Activated CD8-positive, alpha-beta T cell treated with anti-CD3 and anti-CD28 coated beads, Interleukin-2, amount 10 ng/mL, durations not matched to agents 7 days and 5 days (primary cell): ENCODE data around the gene CCNL2. TPM values are rescaled to one million over a fixed set of nuclear protein-coding genes. Genes with fewer than 3 reads are reported as not detected.
"Not testable (repeated sequence)": the region's sequence is repeated elsewhere in the genome, so short reads cannot be mapped to it uniquely, and the experiment has no call there.

ENCODE experiments used
- ATAC-seq: fragments of 150-1000 bp; cut with Tn5 transposase; one replicate; pipeline ENCODE4 v1.10.0; 2021; ENCODE audit warnings: moderate library complexity
- CTCF ChIA-PET: fragments of 350-600 bp; sonication (Branson Sonifier 250); formaldehyde crosslinking; loops from one replicate; lab custom pipeline; 2021; ENCODE audit warnings: antibody characterized with exemption; lab: Charles Lee
- POLR2A ChIA-PET: fragments of 350-600 bp; sonication (Branson Sonifier 250); formaldehyde crosslinking; loops from one replicate; lab custom pipeline; 2021; ENCODE audit warnings: antibody characterized with exemption; lab: Charles Lee
- DNase-seq: peaks from one replicate; pipeline ENCODE4 v3.0.0-alpha.2; 2020
- H3K27ac Mint-ChIP-seq: one replicate; pipeline ENCODE4 v1.8.0; 2021; ENCODE audit warnings: mild to moderate bottlenecking, mixed read lengths
- H3K27me3 Mint-ChIP-seq: one replicate; pipeline ENCODE4 v1.8.0; 2021; ENCODE audit warnings: low read depth, mixed read lengths
- H3K36me3 Mint-ChIP-seq: one replicate; pipeline ENCODE4 v1.8.0; 2021; ENCODE audit warnings: low read depth, mixed read lengths
- H3K4me1 Mint-ChIP-seq: one replicate; pipeline ENCODE4 v1.8.0; 2021; ENCODE audit warnings: low read depth, mixed read lengths
- H3K4me3 Mint-ChIP-seq: one replicate; pipeline ENCODE4 v1.8.0; 2021; ENCODE audit warnings: mild to moderate bottlenecking, mixed read lengths
- H3K9me3 Mint-ChIP-seq: one replicate; pipeline ENCODE4 v1.8.0; 2022; ENCODE audit warnings: mixed read lengths; ENCODE audit not compliant: insufficient read depth
- total RNA-seq, 2 experiments: library from RNA; stranded (reverse); gene quantifications; one replicate each; pipeline ENCODE4 v1.2.3, GENCODE V29; 2021

Gene CCNL2
- total RNA-seq, 2 experiments from 2014 or later = 98.3 to 110 TPM

DNA sequence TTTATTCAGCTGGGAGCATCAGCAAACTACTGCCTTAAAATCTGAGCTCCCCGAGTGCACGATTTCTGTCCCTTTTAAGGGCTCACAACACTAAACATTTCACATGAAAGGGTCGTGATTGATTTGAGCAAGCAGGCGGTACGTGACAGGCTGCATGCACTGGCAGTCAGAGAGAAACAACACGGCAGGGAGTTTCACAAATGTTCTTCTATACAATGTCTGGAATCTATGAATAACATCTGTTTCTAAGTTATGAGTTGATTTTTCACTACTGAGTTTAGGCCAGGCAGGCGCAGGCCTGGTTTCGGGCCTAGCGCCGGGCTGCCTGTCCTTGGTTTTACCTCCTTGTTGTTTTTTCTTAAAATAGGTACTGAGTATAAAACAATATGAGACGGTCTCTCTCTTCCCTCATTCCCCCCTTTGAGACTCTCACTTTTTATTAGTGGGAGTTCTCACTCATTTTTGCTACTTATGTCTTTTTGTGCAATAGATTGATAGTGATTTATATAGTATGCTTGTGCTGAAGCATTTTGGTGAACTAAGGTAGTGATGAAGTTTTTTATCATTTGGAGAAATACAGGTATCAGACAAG, 13.3 kb upstream of the CCNL2 start:
- POLR2A ChIA-PET, DNase-seq, ATAC-seq, CTCF ChIA-PET, H3K9me3 Mint-ChIP-seq, H3K27me3 Mint-ChIP-seq, H3K4me3 Mint-ChIP-seq, H3K27ac Mint-ChIP-seq: not testable (repeated sequence)
- Mint-ChIP-seq H3K36me3 (peaks cover 15% of the 10 kb centered on the region), H3K4me1 (peaks cover 13% of the 10 kb centered on the region)

DNA sequence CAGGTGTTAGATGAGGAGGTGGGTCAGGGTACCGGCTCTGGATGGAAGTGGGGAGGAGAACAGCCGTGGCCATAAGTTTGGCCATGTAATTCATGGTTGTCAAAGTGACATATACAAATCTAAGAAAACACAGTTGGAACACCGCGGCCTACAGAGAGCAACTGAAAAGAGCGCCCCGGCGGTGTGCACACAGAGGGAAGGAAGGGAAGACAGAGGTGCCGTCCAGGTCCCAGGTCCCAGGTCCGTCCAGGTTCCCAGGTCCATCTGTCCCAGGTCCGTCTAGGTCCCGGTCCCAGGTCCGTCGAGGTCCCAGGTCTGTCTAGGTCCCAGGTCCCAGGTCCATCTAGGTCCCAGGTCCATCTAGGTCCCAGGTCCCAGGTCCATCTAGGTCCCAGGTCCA, 12.5 kb upstream of the CCNL2 start:
- H3K36me3 Mint-ChIP-seq = peaks cover 18% of the 10 kb centered on the region
- no peak overlapping the region for H3K27ac Mint-ChIP-seq
- ChIA-PET CTCF (no interaction called here), POLR2A (no interaction called here)
- H3K4me3 Mint-ChIP-seq = no peak overlapping the region
- peaks cover 4% of the 10 kb centered on the region for H3K27me3 Mint-ChIP-seq
- H3K9me3 Mint-ChIP-seq = no peaks in the 10 kb centered on the region
- DNase-seq = no peak
- ATAC-seq = no peak
- H3K4me1 Mint-ChIP-seq = peaks cover 13% of the 10 kb centered on the region

DNA sequence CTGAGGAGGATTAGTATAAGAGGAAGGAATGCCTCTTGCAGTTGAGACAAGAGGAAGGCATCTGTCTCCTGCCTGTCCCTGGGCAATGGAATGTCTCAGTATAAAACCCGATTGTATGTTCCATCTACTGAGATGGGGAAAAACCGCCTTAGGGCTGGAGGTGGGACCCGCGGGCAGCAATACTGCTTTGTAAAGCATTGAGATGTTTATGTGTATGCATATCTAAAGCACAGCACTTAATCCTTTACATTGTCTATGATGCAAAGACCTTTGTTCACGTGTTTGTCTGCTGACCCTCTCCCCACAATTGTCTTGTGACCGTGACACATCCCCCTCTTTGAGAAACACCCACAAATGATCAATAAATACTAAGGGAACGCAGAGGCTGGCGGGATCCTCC, 11.1 kb upstream of the CCNL2 start:
- DNase-seq, H3K27ac Mint-ChIP-seq, H3K9me3 Mint-ChIP-seq, CTCF ChIA-PET, H3K4me3 Mint-ChIP-seq, ATAC-seq, H3K27me3 Mint-ChIP-seq: not testable (repeated sequence)
- POLR2A ChIA-PET = interaction anchor here (1.0 kb wide), 1 partner anchor 10 kb away, joined by 3 read pairs; no protein-coding TSS in a partner anchor
- Mint-ChIP-seq H3K4me1 (peaks cover 25% of the 10 kb centered on the region), H3K36me3 (peaks cover 32% of the 10 kb centered on the region)

DNA sequence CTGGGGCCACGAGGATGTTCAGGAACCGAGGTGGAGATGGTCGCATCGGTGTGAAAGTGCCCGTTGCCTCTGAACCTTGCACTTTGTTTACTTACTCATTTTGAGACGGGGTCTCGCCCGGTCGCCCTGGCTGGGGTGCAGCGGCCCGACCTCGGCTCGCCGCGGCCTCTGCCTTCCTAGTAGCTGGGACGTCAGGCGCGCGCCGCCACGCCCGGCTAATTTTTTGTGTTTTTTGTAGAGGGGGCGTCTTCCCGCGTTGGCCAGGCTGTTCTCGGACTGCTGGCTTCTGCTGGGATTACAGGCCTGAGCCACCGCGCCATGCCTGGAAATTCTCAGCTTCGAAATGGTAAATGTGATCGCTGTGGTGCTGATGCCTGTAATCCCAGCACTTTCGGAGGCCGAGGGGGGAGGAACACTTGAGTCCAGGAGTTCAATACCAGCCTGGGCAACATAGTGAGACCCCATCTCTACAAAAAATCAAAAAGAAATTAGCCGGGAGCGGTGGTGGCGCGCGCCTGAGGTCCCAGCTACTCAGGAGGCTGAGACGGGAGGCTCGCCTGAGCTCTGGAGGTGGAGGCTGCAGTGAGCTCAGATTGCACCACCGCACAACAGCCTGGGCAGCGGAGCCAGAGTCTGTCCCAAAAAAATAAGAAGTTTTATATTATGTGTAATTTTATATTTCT, 8.6 kb upstream of the CCNL2 start:
- CTCF ChIA-PET = interaction anchor here (1.0 to 2.9 kb wide), 4 partner anchors 8 to 97 kb away, joined by 3 to 18 read pairs (median 6); partner anchors contain the start of gene CCNL2
- DNase-seq (peak; percentile 46), ATAC-seq (peak; percentile 17)
- Mint-ChIP-seq H3K27ac (peak overlapping the region; percentile 95), H3K4me3 (peak overlapping the region; percentile 87), H3K4me1 (peaks cover 34% of the 10 kb centered on the region), H3K9me3 (no peaks in the 10 kb centered on the region), H3K36me3 (peaks cover 46% of the 10 kb centered on the region), H3K27me3 (no peaks in the 10 kb centered on the region)
- POLR2A ChIA-PET = interaction anchor here (0.6 to 2.2 kb wide), 7 partner anchors 9 to 238 kb away, joined by 3 to 16 read pairs (median 3); partner anchors contain the start of genes ANKRD65, AURKAIP1 and CCNL2

DNA sequence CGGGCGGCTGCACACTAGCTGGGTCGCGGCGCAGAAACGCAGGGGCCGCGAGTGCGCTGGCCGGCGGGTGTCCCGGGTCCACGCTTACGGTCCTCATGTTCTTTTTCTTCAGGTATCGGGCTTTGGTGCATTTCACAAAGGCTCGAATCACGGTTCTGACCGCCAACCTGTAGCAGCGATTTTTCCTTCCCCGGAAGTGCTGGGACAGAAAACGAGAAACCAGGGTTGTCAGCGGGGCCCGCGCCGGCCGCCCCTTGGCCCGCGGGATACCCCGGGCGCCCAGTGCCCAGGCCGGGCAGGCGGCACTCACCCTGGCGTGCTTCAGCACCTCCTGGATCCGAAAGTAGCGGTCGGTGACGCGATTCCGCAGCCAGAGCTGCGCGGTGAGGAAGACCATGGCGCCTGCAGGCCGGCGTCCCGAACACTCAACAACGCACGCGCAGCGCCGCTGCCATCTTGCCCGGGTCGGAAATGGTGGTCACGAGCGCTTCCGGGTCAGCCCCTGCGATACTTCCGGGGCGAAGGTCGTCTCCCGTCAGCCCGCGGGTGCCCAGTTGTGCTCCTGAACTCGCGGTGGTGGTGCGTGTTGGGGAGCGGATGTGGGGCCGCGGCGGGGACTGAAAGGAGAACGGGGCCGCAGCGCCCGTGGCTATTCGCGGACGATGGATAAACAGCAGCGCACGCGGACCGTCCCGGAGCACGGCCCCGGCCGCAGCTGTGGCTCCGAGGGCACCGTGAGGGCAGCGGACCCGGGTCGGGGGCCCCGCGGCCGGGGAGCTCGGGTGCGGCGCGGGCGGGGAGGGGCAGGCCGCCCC, 7.9 kb upstream of the CCNL2 start, which contains the start of gene MRPL20:
TSS of gene MRPL20 (minus strand) at position 473 of the 815 bp plus-strand sequence. CDS start at position 397, 76 bp downstream.
- ATAC-seq (peak; percentile 95), DNase-seq (peak; percentile 98)
- H3K36me3 Mint-ChIP-seq = peaks cover 51% of the 10 kb centered on the region
- no peaks in the 10 kb centered on the region for H3K9me3 Mint-ChIP-seq
- ChIA-PET CTCF (interaction anchor here (1.0 to 2.9 kb wide), 5 partner anchors 8 to 98 kb away, joined by 3 to 18 read pairs (median 5); partner anchors contain the start of gene CCNL2), POLR2A (interaction anchor here (0.9 to 2.2 kb wide), 5 partner anchors 8 to 104 kb away, joined by 3 to 16 read pairs (median 5); partner anchors contain the start of genes AURKAIP1 and CCNL2)
- H3K27me3 Mint-ChIP-seq = no peaks in the 10 kb centered on the region
- H3K4me1 Mint-ChIP-seq = peaks cover 39% of the 10 kb centered on the region
- peak within 1 kb of the TSS; percentile 87 for H3K4me3 Mint-ChIP-seq
- H3K27ac Mint-ChIP-seq = peak within 1 kb of the TSS; percentile 95

DNA sequence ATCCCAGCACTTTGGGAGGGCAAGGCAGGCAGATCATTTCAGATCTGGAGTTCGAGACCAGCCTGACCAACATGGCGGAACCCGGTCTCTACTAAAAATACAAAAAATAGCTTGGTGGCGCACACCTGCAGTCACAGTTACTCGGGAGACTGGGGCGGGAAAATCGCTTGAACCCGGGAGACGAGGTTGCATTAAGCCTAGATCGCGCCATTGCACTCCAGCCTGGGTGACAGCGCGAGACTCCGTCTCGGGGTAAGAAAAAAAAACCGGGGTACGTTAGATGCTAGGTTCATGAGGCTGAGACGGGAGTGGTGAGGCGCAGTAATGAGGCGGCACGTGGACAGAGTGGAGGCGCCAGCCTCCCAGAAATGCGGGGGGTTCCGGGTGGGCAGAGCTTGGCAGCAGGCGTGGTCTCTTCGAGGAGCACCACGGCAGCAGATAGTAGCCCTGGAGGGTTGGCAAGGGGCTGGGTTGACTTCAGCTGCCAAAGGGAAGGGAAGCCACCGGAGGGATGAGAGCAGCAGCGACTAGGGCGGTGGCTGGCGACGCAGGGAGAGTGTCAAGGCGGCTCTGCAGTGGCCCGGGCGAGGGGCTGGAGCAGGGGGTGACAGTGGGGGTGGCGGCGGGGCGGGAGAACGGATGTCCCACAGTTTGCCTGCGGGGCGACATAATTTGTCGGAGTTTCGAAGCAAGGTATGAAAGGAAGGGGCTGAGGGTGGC, 7.1 kb upstream of the CCNL2 start:
- Mint-ChIP-seq H3K27me3 (no peaks in the 10 kb centered on the region), H3K27ac (peak overlapping the region; percentile 95), H3K4me1 (peaks cover 46% of the 10 kb centered on the region), H3K36me3 (peaks cover 55% of the 10 kb centered on the region), H3K4me3 (peak overlapping the region; percentile 87), H3K9me3 (no peaks in the 10 kb centered on the region)
- peak; percentile 3 for ATAC-seq
- no peak for DNase-seq
- CTCF ChIA-PET = interaction anchor here (1.2 to 2.9 kb wide), 4 partner anchors 24 to 98 kb away, joined by 3 to 18 read pairs (median 5); no protein-coding TSS in a partner anchor
- POLR2A ChIA-PET = interaction anchor here (0.7 to 2.2 kb wide), 3 partner anchors 19 to 34 kb away, joined by 3 to 15 read pairs (median 5); partner anchors contain the start of gene AURKAIP1

DNA sequence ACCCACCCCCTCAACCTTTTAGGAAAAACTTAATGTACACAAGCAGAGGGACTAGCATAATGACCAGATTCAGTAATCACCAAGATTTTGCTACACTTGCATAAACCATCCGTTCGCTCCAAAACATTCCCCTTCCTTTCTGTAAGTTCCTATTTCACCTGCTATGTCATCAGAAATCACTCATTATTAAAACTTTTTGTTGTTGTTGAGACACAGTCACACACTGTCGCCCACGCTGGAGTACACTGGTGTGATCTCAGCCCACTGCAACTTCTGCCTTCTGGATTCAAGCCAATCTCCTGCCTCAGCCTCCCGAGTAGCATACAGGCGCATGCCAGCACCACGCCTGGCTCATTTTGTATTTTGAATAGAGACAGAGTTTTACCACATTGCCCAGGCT, 4.5 kb upstream of the CCNL2 start:
- ChIA-PET CTCF (interaction anchor here (1.1 kb wide), 1 partner anchor 28 kb away, joined by 3 read pairs; the partner anchor contains the start of gene AURKAIP1), POLR2A (no interaction called here)
- Mint-ChIP-seq H3K27ac (peak overlapping the region; percentile 41), H3K9me3 (no peaks in the 10 kb centered on the region), H3K36me3 (peaks cover 66% of the 10 kb centered on the region), H3K4me1 (peaks cover 52% of the 10 kb centered on the region), H3K27me3 (no peaks in the 10 kb centered on the region), H3K4me3 (no peak overlapping the region)
- no peak for DNase-seq
- ATAC-seq = no peak

DNA sequence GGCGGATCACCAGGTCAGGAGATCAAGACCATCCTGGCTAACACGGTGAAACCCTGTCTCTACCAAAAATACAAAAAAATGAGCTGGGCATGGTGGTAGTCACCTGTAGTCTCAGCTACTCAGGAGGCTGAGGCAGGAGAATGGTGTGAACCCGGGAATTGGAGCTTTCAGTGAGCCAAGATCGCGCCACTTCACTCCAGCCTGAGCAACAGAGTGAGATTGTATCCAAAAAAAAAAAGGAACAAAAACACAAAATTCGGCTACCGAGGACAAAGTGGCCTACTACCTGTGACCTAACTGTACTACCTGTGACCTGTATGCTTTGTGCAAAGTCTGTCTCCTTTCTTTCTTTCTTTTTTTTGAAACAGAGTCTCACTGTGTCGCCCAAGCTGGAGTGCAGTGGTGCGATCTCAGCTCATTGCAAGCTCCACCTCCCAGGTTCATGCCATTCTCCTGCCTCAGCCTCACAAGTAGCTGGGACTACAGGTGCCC, 3.8 kb upstream of the CCNL2 start:
- POLR2A ChIA-PET = interaction anchor here (0.6 kb wide), 1 partner anchor 317 kb away, joined by 3 read pairs; no protein-coding TSS in a partner anchor
- not testable (repeated sequence) for DNase-seq, H3K4me3 Mint-ChIP-seq, ATAC-seq, H3K9me3 Mint-ChIP-seq, H3K27me3 Mint-ChIP-seq
- H3K27ac Mint-ChIP-seq = peak overlapping the region; percentile 41
- peaks cover 52% of the 10 kb centered on the region for H3K4me1 Mint-ChIP-seq
- CTCF ChIA-PET = interaction anchor here (0.8 to 1.4 kb wide), 3 partner anchors 12 to 31 kb away, joined by 3 to 5 read pairs (median 3); partner anchors contain the start of gene AURKAIP1
- peaks cover 68% of the 10 kb centered on the region for H3K36me3 Mint-ChIP-seq

DNA sequence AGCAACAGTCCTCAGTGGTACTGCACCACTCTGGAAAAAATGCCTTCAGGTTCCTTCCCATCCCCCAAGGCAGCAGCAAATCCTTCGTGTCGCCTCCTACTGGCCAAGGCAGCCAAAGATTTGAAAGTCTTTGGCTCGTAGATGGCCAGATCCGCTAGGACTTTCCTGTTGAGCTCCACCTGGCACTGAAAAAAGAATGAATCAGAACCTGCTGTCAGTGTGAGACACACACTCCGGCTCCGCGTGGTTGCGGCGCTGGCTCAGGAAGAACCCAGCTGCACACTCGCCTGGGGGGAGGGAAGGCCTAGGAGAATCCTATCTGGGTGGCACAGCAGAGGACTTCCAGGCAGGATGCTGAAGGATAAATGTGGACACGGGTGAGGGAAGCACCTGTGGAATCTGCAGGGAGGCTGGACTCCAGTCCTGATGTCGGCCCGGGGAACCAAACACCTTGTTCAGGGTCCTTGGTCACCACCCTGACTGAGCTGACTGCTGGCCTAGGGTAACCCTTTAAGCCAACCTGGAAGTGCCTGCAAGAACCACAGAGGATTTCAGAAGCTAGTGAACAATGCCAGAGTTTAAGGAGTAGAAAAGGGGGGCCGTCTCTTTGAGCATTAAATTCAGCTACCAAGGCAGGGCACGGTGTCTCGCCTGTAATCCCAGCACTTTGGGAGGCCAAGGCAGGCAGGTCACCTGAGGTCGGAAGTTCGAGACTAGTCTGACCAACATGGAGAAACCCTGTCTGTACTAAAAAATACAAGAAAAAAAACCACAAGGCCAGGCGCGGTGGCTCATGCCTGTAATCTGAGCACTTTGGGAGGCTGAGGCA, 3.2 kb upstream of the CCNL2 start:
- H3K9me3 Mint-ChIP-seq = no peaks in the 10 kb centered on the region
- H3K4me1 Mint-ChIP-seq = peaks cover 57% of the 10 kb centered on the region
- ChIA-PET CTCF (interaction anchor here (0.8 to 1.4 kb wide), 3 partner anchors 13 to 30 kb away, joined by 3 to 5 read pairs (median 3); partner anchors contain the start of gene AURKAIP1), POLR2A (interaction anchor here (0.6 kb wide), 1 partner anchor 318 kb away, joined by 3 read pairs; no protein-coding TSS in a partner anchor)
- ATAC-seq = no peak
- peak overlapping the region; percentile 70 for H3K27ac Mint-ChIP-seq
- H3K4me3 Mint-ChIP-seq = peak overlapping the region; percentile 56
- no peaks in the 10 kb centered on the region for H3K27me3 Mint-ChIP-seq
- DNase-seq = peak; percentile 48
- peaks cover 72% of the 10 kb centered on the region for H3K36me3 Mint-ChIP-seq
